RWPE2 (cell line): ENCODE measurements around the gene AGBL3.

Experiments used
- ATAC-seq: fragments of 200-7000 bp; cut with Tn5 transposase; 3 replicates; pipeline ENCODE4 v1.9.1; 2021; ENCODE audit warnings: low read depth
- DNase-seq: peaks from one replicate; pipeline ENCODE4 v3.0.0-alpha.2; 2020; ENCODE audit warnings: low spot score
- H3K27ac ChIP-seq: fragments of 450-650 bp; 2 replicates; pipeline ENCODE4 v1.5.1; 2017; ENCODE audit warnings: mild to moderate bottlenecking; ENCODE audit not compliant: poor library complexity, severe bottlenecking
- H3K27me3 ChIP-seq: fragments of 250-450 bp; sonication (Bioruptor Pico); 2 replicates; pipeline ENCODE4 v1.5.1; 2021; ENCODE audit warnings: mild to moderate bottlenecking, moderate library complexity; ENCODE audit not compliant: insufficient read depth, poor library complexity, severe bottlenecking
- H3K36me3 ChIP-seq: fragments of 250-450 bp; sonication (Bioruptor Pico); 2 replicates; pipeline ENCODE4 v1.5.1; 2020; ENCODE audit warnings: low read depth, mild to moderate bottlenecking, moderate library complexity
- H3K4me1 ChIP-seq: fragments of 250-450 bp; sonication (Bioruptor Pico); 2 replicates; pipeline ENCODE4 v1.5.1; 2021; ENCODE audit warnings: mild to moderate bottlenecking, moderate library complexity; ENCODE audit not compliant: insufficient read depth, poor library complexity, severe bottlenecking
- H3K4me3 ChIP-seq: fragments of 250-450 bp; sonication (Bioruptor Pico); 2 replicates; pipeline ENCODE4 v1.5.1; 2021; ENCODE audit warnings: mild to moderate bottlenecking, moderate library complexity; ENCODE audit not compliant: severe bottlenecking
- H3K9me3 ChIP-seq: fragments of 250-450 bp; sonication (Bioruptor Pico); 2 replicates; pipeline ENCODE4 v1.5.1; 2021; ENCODE audit warnings: mild to moderate bottlenecking, moderate library complexity; ENCODE audit not compliant: severe bottlenecking
- TF ChIP-seq, protein P1 (sequence below): fragments of 450-650 bp; IDR thresholded peaks from one replicate; pipeline ENCODE4 v1.5.1; 2017; ENCODE audit warnings: mild to moderate bottlenecking, moderate library complexity; ENCODE audit not compliant: poor library complexity, severe bottlenecking

AGBL3 gene

DNA sequence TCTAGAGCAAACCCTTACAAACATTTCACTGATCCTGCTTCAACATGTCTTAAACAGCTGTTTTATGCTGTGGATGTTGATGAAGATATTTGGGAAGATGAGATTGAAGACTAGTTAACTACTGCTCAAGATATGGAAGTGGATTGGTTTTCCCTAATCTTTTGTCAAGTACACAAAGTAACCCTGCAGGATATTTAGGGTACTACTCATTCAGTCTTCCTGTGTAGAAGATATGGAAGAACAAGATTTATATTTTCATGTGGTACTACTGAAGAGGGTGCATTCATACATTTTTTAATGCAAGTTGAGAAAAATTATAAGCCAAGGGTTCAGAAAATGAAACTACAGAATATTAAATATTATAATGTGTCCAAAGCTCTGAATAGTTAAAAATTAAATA is 143.3 kb downstream of the AGBL3 start:
- TF ChIP-seq, protein P1, sequence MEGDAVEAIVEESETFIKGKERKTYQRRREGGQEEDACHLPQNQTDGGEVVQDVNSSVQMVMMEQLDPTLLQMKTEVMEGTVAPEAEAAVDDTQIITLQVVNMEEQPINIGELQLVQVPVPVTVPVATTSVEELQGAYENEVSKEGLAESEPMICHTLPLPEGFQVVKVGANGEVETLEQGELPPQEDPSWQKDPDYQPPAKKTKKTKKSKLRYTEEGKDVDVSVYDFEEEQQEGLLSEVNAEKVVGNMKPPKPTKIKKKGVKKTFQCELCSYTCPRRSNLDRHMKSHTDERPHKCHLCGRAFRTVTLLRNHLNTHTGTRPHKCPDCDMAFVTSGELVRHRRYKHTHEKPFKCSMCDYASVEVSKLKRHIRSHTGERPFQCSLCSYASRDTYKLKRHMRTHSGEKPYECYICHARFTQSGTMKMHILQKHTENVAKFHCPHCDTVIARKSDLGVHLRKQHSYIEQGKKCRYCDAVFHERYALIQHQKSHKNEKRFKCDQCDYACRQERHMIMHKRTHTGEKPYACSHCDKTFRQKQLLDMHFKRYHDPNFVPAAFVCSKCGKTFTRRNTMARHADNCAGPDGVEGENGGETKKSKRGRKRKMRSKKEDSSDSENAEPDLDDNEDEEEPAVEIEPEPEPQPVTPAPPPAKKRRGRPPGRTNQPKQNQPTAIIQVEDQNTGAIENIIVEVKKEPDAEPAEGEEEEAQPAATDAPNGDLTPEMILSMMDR = no peak
- H3K27ac ChIP-seq = no peak overlapping the region
- ATAC-seq = no peak
- H3K36me3 ChIP-seq = no peaks in the 10 kb centered on the region
- no peaks in the 10 kb centered on the region for H3K9me3 ChIP-seq
- no peak for DNase-seq
- no peaks in the 10 kb centered on the region for H3K4me1 ChIP-seq
- H3K27me3 ChIP-seq = no peaks in the 10 kb centered on the region
- no peak overlapping the region for H3K4me3 ChIP-seq

DNA sequence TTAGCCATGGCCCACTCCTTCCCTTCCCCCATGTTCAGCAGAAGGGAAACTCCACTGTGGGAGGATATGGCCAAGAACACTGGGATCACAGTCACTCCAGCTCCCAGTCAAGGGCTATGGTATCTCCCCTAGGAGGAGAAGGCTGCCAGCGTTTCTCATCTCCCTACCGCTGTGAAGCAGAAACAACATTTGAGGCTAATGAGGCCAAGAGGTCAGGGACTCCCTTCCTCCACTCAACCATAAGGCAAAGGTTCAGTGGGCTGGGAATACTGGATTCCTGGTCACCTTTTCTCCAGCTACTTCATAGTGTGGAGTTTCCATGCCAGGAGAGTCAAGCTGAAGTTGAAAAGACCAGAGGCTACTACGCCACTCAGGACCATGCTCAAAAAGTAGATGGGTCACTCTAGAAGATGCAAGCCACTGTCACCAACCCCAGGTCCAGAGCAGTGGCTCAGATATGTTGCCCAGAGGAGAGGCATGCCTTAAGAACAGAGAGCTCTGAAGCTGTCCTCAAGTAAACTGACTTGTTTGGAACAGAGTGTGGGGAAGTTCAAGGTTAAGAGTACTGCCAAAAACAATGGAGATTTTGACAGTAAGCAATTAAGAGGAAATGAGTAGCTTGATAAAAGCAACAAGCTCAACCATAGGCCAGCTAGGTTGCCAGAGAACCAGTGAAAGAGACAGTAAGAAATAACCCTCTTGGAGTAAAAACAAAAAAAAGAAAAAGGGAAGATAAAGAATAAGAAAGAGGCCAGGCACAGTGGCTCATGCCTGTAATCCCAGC is 157.8 kb downstream of the AGBL3 start:
- no peak for ATAC-seq
- TF ChIP-seq, protein P1 = no peak
- no peaks in the 10 kb centered on the region for H3K36me3 ChIP-seq
- no peaks in the 10 kb centered on the region for H3K9me3 ChIP-seq
- no peaks in the 10 kb centered on the region for H3K4me1 ChIP-seq
- H3K27me3 ChIP-seq = no peaks in the 10 kb centered on the region
- no peak overlapping the region for H3K4me3 ChIP-seq
- H3K27ac ChIP-seq = no peak overlapping the region
- no peak for DNase-seq

DNA sequence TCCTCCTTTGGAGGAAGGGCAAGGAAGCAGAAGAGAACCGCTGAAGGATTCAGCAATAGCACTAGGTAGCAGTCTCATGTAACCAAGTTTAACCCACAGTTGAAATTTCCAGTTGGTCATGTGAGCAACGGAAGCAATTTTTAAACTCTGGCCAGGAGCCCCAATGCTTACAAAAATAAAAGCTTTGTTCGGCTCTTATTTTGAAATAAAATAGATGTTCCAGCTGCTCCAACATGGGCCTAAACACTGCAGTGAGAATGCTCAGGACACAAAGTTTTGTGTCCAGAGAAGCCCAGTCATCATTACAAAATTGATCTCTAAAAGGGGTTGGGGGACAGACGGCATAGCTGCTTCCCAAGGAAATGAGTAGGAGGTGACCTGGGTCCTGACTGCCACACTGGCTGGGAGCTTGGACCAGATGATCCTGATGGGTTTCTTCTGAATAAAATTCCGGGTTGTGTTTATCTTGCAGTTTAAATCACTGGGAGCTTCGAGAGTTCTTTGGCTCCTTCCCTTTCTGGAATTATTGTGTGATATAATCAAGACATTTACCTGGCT is 161.1 kb downstream of the AGBL3 start:
- no peak for DNase-seq
- Histone ChIP-seq H3K9me3 (no peaks in the 10 kb centered on the region), H3K36me3 (no peaks in the 10 kb centered on the region), H3K27me3 (no peaks in the 10 kb centered on the region), H3K4me3 (peak overlapping the region; percentile 21), H3K27ac (no peak overlapping the region), H3K4me1 (no peaks in the 10 kb centered on the region)
- peak; percentile 33; the same call in 2 of the 3 replicates for ATAC-seq
- TF ChIP-seq, protein P1 = no peak

DNA sequence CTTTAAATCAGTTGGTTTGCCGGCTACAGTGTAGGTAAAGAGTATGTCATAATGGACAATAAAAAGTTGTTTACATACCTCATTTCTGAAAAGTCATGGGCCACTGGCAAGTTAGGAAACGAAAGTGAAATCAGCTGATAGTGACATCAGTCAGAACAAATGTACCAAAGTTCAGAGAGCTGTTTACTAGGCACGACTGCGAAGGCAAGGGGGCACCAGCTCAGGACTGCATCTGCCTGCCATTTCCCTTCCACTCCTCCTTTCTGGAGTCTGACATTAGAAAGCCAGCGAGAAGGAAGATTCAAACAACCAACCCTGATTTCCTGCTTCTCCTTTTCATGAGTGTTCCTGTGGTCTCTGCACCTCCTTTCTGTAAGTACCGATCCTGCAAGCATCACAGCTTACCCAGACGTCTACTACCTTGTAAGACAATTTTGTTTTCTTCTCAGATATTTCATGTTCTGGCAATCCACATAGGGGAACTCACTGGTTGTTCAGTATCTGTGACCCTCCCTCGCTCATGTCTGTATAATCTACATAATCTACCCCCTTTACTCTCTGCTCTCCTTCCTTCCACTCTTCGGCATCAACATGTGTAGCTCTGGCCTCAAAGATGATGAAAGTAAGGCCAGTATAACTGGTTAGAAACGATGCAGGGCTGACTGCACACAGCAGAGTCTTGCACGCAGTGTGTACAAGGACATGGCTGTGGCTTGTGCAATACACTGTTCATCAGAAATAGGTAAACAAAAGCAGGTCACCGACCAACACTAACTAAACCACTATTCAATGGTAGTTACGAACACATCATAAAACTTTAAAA is 161.8 kb downstream of the AGBL3 start, which contains the start of gene TMEM140:
TSS of gene TMEM140 (plus strand) at position 174 of the 823 bp plus-strand sequence. CDS start 16,370 bp downstream, outside the sequence.
- H3K27ac ChIP-seq = no peak within 1 kb of the TSS
- H3K9me3 ChIP-seq = no peaks in the 10 kb centered on the region
- H3K4me3 ChIP-seq = peak within 1 kb of the TSS; percentile 21
- TF ChIP-seq, protein P1 = no peak
- ATAC-seq (peak; percentile 70), DNase-seq (no peak)
- no peaks in the 10 kb centered on the region for H3K27me3 ChIP-seq
- H3K4me1 ChIP-seq = no peaks in the 10 kb centered on the region
- no peaks in the 10 kb centered on the region for H3K36me3 ChIP-seq
